SU-DHL-6 (cell line): Measurements from ENCODE around the gene HES4.

ENCODE experiments used
- H2AFZ ChIP-seq: fragments of 200-600 bp; sonication (generic); 2 replicates; pipeline ENCODE4 v1.6.1; 2014; ENCODE audit warnings: low read depth, mild to moderate bottlenecking, moderate library complexity, mixed read lengths, antibody characterized with exemption, low read length; ENCODE audit not compliant: severe bottlenecking
- H3F3A ChIP-seq: fragments of 200-600 bp; shearing (Covaris generic); 2 replicates; pipeline ENCODE4 v1.6.0; 2016; ENCODE audit warnings: antibody characterized with exemption, mild to moderate bottlenecking; ENCODE audit not compliant: insufficient read depth
- H3K27ac ChIP-seq: fragments of 200-600 bp; sonication (generic); 2 replicates; pipeline ENCODE4 v1.5.1; 2016; ENCODE audit warnings: low read depth, mild to moderate bottlenecking, low read length, moderate library complexity, mixed read lengths
- H3K27me3 ChIP-seq: fragments of 200-600 bp; sonication (generic), shearing (Covaris generic); 2 replicates; pipeline ENCODE4 v1.6.0; 2014; ENCODE audit warnings: mild to moderate bottlenecking, low read length
- H3K36me3 ChIP-seq: fragments of 200-600 bp; sonication (generic); 2 replicates; pipeline ENCODE4 v1.6.1; 2014; ENCODE audit warnings: mild to moderate bottlenecking, low read length, mixed read lengths
- H3K4me2 ChIP-seq: fragments of 300-600, 200-600 bp; shearing (Covaris generic), sonication (generic); 2 replicates; pipeline ENCODE4 v1.6.0; 2014; ENCODE audit warnings: low read length, low read depth, mild to moderate bottlenecking; ENCODE audit not compliant: poor library complexity, severe bottlenecking
- H3K4me3 ChIP-seq: fragments of 200-600 bp; sonication (generic); 2 replicates; pipeline ENCODE4 v1.5.1; 2014; ENCODE audit warnings: antibody characterized with exemption, low read length, mild to moderate bottlenecking, mixed read lengths; ENCODE audit not compliant: insufficient read depth, poor library complexity, severe bottlenecking
- H3K79me2 ChIP-seq: fragments of 200-600 bp; sonication (generic); 2 replicates; pipeline ENCODE4 v1.6.1; 2014; ENCODE audit warnings: mild to moderate bottlenecking, low read length, moderate library complexity; ENCODE audit not compliant: insufficient read depth
- H3K9ac ChIP-seq: fragments of 200-600 bp; sonication (generic); 2 replicates; pipeline ENCODE4 v1.7.0; 2014; ENCODE audit warnings: mild to moderate bottlenecking, low read length
- H3K9me2 ChIP-seq: fragments of 200-600 bp; sonication (generic); replicated peaks from 2 replicates; pipeline ENCODE4 v1.6.1; 2014; ENCODE audit warnings: low read length; ENCODE audit not compliant: insufficient read depth
- H3K9me3 ChIP-seq: fragments of 200-600 bp; sonication (generic); 2 replicates; pipeline ENCODE4 v1.6.1; 2014; ENCODE audit warnings: low read length, mixed read lengths; ENCODE audit not compliant: insufficient read depth
- H4K20me1 ChIP-seq: fragments of 200-600 bp; sonication (generic); 2 replicates; pipeline ENCODE4 v1.6.1; 2014; ENCODE audit warnings: low read depth, mild to moderate bottlenecking, antibody characterized with exemption, low read length, moderate library complexity, mixed read lengths
- CTCF ChIP-seq: fragments of 200-600 bp; sonication (generic); IDR thresholded peaks from one replicate; pipeline ENCODE4 v1.5.1; 2017; ENCODE audit warnings: antibody characterized with exemption, mild to moderate bottlenecking, low read length, moderate library complexity; ENCODE audit not compliant: insufficient read depth, poor library complexity, severe bottlenecking
- EZH2phosphoT487 ChIP-seq: fragments of 200-600 bp; sonication (generic), shearing (Covaris generic); conservative IDR thresholded peaks from 2 replicates; pipeline ENCODE4 v1.6.1; 2018; ENCODE audit warnings: mild to moderate bottlenecking, antibody characterized with exemption, low read length, moderate library complexity, mixed read lengths

The HES4 gene

GRCh38 chr1:1001057-1001783 lies 1.3 kb upstream of the HES4 start:
- H2AFZ ChIP-seq: no peak overlapping the region
- no peaks in the 10 kb centered on the region for H3K9me3 ChIP-seq

GRCh38 chr1:1000357-1001056 lies 610 bp upstream of the HES4 start:
- Histone ChIP-seq H3K9me3 (no peaks in the 10 kb centered on the region), H3K36me3 (no peaks in the 10 kb centered on the region), H4K20me1 (no peaks in the 10 kb centered on the region), H3K9ac (no peak overlapping the region), H3K27me3 (no peaks in the 10 kb centered on the region), H3K27ac (no peak overlapping the region), H3K4me3 (no peak overlapping the region), H3K79me2 (no peaks in the 10 kb centered on the region), H3K9me2 (no peaks in the 10 kb centered on the region), H2AFZ (no peak overlapping the region), H3K4me2 (no peak overlapping the region), H3F3A (no peaks in the 10 kb centered on the region)
- TF ChIP-seq CTCF (no peak), EZH2phosphoT487 (no peak)

More at GRCh38 chr1:1001057-1001783, 1.3 kb upstream of the HES4 start:
- Histone ChIP-seq H3K79me2 (no peaks in the 10 kb centered on the region), H3K27me3 (no peaks in the 10 kb centered on the region), H3K36me3 (no peaks in the 10 kb centered on the region), H4K20me1 (no peaks in the 10 kb centered on the region), H3K4me2 (no peak overlapping the region), H3K27ac (no peak overlapping the region), H3K9me2 (no peaks in the 10 kb centered on the region), H3K9ac (no peak overlapping the region), H3K4me3 (no peak overlapping the region), H3F3A (no peaks in the 10 kb centered on the region)
- no peak for TF ChIP-seq EZH2phosphoT487
- TF ChIP-seq CTCF: no peak

GRCh38 chr1:998995-999724 lies 737 bp downstream of the HES4 start:
- H3F3A ChIP-seq: no peaks in the 10 kb centered on the region
- no peak overlapping the region for H3K27ac ChIP-seq
- no peaks in the 10 kb centered on the region for H3K79me2 ChIP-seq
- no peaks in the 10 kb centered on the region for H3K9me2 ChIP-seq
- TF ChIP-seq CTCF: no peak
- no peak for TF ChIP-seq EZH2phosphoT487
- H3K4me2 ChIP-seq: no peak overlapping the region
- H3K4me3 ChIP-seq: no peak overlapping the region
- H2AFZ ChIP-seq: no peak overlapping the region
- no peaks in the 10 kb centered on the region for H3K27me3 ChIP-seq
- H3K36me3 ChIP-seq: no peaks in the 10 kb centered on the region
- no peak overlapping the region for H3K9ac ChIP-seq
- H4K20me1 ChIP-seq: no peaks in the 10 kb centered on the region
- H3K9me3 ChIP-seq: no peaks in the 10 kb centered on the region
